Neutrophil (primary cell): ENCODE results near the gene CRABP2.

Experiments used
- H3K27ac ChIP-seq: fragments of 200-600 bp; sonication (generic); 2 replicates; pipeline ENCODE4 v1.5.1; 2016; ENCODE audit warnings: mild to moderate bottlenecking, moderate library complexity
- H3K27me3 ChIP-seq: fragments of 200-600 bp; sonication (generic); 2 replicates; pipeline ENCODE4 v1.6.0; 2016; ENCODE audit warnings: mild to moderate bottlenecking
- H3K36me3 ChIP-seq: fragments of 200-600 bp; sonication (generic); 2 replicates; pipeline ENCODE4 v1.5.1; 2017
- H3K4me1 ChIP-seq, 2 experiments: fragments of 200-600 bp in 1 of 2; sonication (generic) in 1 of 2; 1 replicate in 1 of 2; 2 replicates in 1 of 2; pipeline versions ENCODE4 v1.5.1 to v1.6.1; 2013 to 2016; ENCODE audit warnings: low read depth in 1 of 2, low read length in 1 of 2, mild to moderate bottlenecking in 1 of 2, moderate library complexity in 1 of 2; ENCODE audit not compliant: control insufficient read depth in 1 of 2, insufficient read depth in 1 of 2
- H3K4me3 ChIP-seq, 2 experiments: fragments of 200-600 bp in 1 of 2; sonication (generic) in 1 of 2; 1 replicate in 1 of 2; 2 replicates in 1 of 2; pipeline ENCODE4 v1.5.1; 2013 to 2016; ENCODE audit warnings: low read depth in 1 of 2, low read length in 1 of 2, mild to moderate bottlenecking in 1 of 2, moderate library complexity in 1 of 2
- H3K9me3 ChIP-seq: fragments of 200-600 bp; sonication (generic); 2 replicates; pipeline ENCODE4 v1.5.1; 2016
- CTCF ChIP-seq: fragments of 200-600 bp; sonication (generic); IDR thresholded peaks from 2 replicates; pipeline ENCODE4 v1.5.1; 2016; ENCODE audit warnings: antibody characterized with exemption

CRABP2 gene

GRCh38 chr1:156706657-156707416, 1.5 kb upstream of the CRABP2 start:
- TF ChIP-seq CTCF = no peak
- Histone ChIP-seq H3K27ac (no peak overlapping the region), H3K4me3 (no peak overlapping the region), H3K27me3 (peaks cover 82% of the 10 kb centered on the region), H3K9me3 (no peaks in the 10 kb centered on the region), H3K36me3 (no peaks in the 10 kb centered on the region), H3K4me1 (peaks cover 0 to 11% of the 10 kb centered on the region in 2 experiments)

- no peak overlapping the region for H3K27ac ChIP-seq
- no peaks in the 10 kb centered on the region for H3K9me3 ChIP-seq
- H3K4me3 ChIP-seq = no peak overlapping the region
- peaks cover 0 to 11% of the 10 kb centered on the region in 2 experiments for H3K4me1 ChIP-seq
- peaks cover 90% of the 10 kb centered on the region for H3K27me3 ChIP-seq
- peak; percentile 37 for TF ChIP-seq CTCF
- no peaks in the 10 kb centered on the region for H3K36me3 ChIP-seq
Observed at GRCh38 chr1:156705918-156706656, 704 bp upstream of the CRABP2 start.

DNA sequence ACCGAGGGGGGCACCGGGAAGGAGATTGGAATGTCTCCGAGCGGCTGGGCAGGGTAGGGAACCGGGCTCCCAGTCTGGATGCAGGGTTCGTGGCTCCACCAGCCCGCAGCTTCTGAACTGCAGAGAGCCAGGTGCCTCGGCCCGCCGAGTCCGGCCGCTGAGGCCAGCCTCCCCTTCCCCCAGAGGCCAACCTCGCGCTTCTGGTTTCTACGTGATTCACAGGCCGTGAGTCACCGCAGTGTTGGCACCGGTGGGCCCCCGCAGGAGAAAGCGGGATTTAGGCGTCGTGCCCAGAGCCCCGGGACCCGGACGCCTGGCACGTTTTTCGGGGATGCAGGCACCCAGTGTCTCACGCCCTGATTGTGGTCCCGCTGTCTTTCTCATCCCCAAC, 458 bp downstream of the CRABP2 start:
- Histone ChIP-seq H3K27me3 (peaks cover 98% of the 10 kb centered on the region), H3K27ac (no peak overlapping the region), H3K4me3 (no peak overlapping the region)

DNA sequence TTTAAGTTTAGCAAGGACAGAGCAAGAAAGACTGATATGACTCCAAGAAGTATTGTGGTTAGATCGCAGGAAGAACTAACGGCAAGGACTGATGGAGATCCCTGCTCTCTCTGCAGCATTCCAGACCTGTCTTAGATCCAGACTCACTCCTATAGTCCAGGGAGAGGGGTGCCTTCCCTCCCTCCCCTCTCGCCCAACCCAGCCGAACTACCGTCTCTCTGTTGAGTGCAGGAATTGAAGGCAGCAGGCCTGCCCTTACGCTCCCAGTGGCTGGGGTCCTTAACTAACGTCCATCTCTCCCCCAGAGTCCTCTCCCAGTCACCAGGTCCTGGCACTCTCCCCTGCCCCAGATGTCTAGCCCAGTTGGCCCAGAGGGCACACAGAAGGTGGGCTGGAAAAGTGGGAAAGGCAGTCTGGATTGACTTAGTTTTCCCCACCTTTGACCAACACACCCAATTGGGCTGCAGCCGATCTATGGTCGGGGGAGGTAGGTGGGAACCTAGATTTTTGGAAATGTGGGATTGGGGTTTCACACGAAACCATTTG, 1.1 kb downstream of the CRABP2 start:
- H3K9me3 ChIP-seq = no peaks in the 10 kb centered on the region
- peaks cover 97% of the 10 kb centered on the region for H3K27me3 ChIP-seq
- H3K27ac ChIP-seq = no peak overlapping the region
- H3K4me3 ChIP-seq = no peak overlapping the region
- no peak for TF ChIP-seq CTCF
- H3K4me1 ChIP-seq = peaks cover 0 to 11% of the 10 kb centered on the region in 2 experiments
- no peaks in the 10 kb centered on the region for H3K36me3 ChIP-seq

More for the DNA sequence above, 458 bp downstream of the CRABP2 start:
- Histone ChIP-seq H3K36me3 (no peaks in the 10 kb centered on the region), H3K9me3 (no peaks in the 10 kb centered on the region), H3K4me1 (peaks cover 0 to 11% of the 10 kb centered on the region in 2 experiments)
- TF ChIP-seq CTCF = no peak

DNA sequence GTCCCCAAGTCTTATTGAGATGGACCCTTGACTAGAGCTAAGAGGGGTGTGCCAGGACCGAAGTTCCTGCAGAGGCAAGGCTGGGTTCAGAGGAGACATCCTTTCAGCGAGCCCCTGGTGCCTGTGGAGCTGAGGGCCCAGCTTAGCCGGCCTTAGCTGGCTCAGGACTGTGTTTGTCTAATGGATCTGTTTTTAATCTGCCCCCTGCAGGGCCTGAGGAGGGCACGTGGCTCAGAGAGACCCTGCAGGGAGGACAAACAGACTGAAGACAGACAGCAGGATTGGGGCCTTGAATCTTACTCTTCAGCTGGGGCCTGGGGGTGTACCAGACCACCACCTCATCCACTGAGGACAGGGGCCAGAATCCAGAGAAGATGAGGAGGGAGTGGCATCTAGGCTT, 1.6 kb downstream of the CRABP2 start:
- peaks cover 0 to 11% of the 10 kb centered on the region in 2 experiments for H3K4me1 ChIP-seq
- TF ChIP-seq CTCF = no peak
- peaks cover 97% of the 10 kb centered on the region for H3K27me3 ChIP-seq
- H3K4me3 ChIP-seq = no peak overlapping the region
- H3K9me3 ChIP-seq = no peaks in the 10 kb centered on the region
- H3K36me3 ChIP-seq = no peaks in the 10 kb centered on the region
- H3K27ac ChIP-seq = no peak overlapping the region
